Suprapubic skin (tissue), 4 donors: ENCODE results near the gene STAT1. TPM values are rescaled to one million over a fixed set of nuclear protein-coding genes. Genes with fewer than 3 reads are reported as not detected.

Experiments used
- DNase-seq, 2 donors: peaks; one replicate each; pipeline ENCODE4 v3.0.0-alpha.2; 2019; ENCODE audit warnings: low spot score in 2 of 2
- H3K27ac ChIP-seq: fragments of 200-600 bp; sonication (generic); one replicate; pipeline ENCODE4 v1.5.1; 2019
- H3K27me3 ChIP-seq: fragments of 200-600 bp; sonication (generic); one replicate; pipeline ENCODE4 v1.5.1; 2019
- H3K36me3 ChIP-seq: fragments of 200-600 bp; sonication (generic); one replicate; pipeline ENCODE4 v1.5.1; 2019
- H3K4me1 ChIP-seq: fragments of 200-600 bp; sonication (generic); one replicate; pipeline ENCODE4 v1.5.1; 2019
- H3K4me3 ChIP-seq: fragments of 200-600 bp; sonication (generic); one replicate; pipeline ENCODE4 v1.5.1; 2019; ENCODE audit warnings: mild to moderate bottlenecking
- H3K9me3 ChIP-seq: fragments of 200-600 bp; sonication (generic); one replicate; pipeline ENCODE4 v1.5.1; 2019
- CTCF ChIP-seq, 2 donors: fragments of 200-600 bp in 1 of 2; fragments of 450-650 bp in 1 of 2; sonication (generic) in 1 of 2; IDR thresholded peaks; one replicate each; pipeline ENCODE4 v1.5.1; 2016 to 2019; ENCODE audit warnings: antibody characterized with exemption in 2 of 2, mild to moderate bottlenecking in 1 of 2, moderate library complexity in 1 of 2
- EP300 ChIP-seq: sonication (generic); formaldehyde crosslinking; IDR thresholded peaks from one replicate; pipeline ENCODE4 v1.6.1; 2017; ENCODE audit warnings: antibody characterized with exemption
- POLR2A ChIP-seq, 2 donors: fragments of 450-650 bp; IDR thresholded peaks; one replicate each; pipeline ENCODE4 v1.6.1; 2017; ENCODE audit warnings: antibody characterized with exemption in 2 of 2, mild to moderate bottlenecking in 2 of 2, moderate library complexity in 2 of 2
- POLR2AphosphoS5 ChIP-seq, 3 donors: sonication (generic); formaldehyde crosslinking; IDR thresholded peaks; one replicate each; pipeline ENCODE4 v1.6.1; 2017; ENCODE audit warnings: antibody characterized with exemption in 3 of 3
- WGBS: methylation state at CpG from one replicate; pipeline ENCODE4 v1.1.5; 2018; 5-methylcytosine and 5-hydroxymethylcytosine counted together
- total RNA-seq, 4 donors: library from RNA; depleted of rRNA; stranded (reverse); fragments of >200 nt; gene quantifications; one replicate each; pipeline ENCODE4 v1.1.0, GENCODE V29; 2016

The STAT1 gene
- total RNA-seq, 4 donors from 2014 or later = 33.5 to 60.7 (median 37.6) TPM

DNA sequence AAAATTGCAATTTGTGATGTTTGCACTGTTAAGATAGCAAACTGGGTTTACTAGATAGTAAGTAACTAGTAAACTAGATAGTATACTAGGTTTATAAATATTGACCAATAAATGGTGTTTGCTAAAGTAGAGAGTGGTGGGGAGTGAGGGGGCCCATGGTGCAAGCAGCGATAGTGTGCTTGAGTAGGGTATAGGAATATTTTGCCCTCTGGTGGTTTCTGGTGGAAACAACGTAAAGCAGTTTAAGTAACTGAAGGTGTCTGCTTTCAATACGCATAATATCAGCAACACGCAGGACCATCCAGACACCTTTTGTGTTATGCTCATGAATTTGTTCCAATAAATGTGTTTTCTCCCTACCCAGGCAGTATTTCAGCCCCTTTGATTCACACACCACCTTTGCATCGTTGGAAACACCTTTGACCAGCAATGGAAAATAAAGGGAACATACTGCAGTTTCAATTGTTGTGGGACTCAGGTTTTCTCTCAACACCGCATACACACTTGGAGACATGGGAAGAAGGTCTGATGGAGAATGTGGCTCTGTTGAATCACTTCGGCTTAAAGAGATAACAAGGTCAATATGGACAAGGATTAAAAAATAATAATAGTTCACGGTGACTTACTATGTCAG is 16.7 kb upstream of the STAT1 start:
- no peak for DNase-seq
- TF ChIP-seq EP300 = no peak
- peak; percentile 51 to 57 for TF ChIP-seq CTCF (IDR thresholded peaks at IDR 0.05)
- Histone ChIP-seq H3K4me1 (no peaks in the 10 kb centered on the region), H3K27me3 (no peaks in the 10 kb centered on the region), H3K36me3 (no peaks in the 10 kb centered on the region), H3K4me3 (no peak overlapping the region), H3K9me3 (no peaks in the 10 kb centered on the region), H3K27ac (no peak overlapping the region)
- WGBS = 44% methylated on average over 8 of the region's 8 CpGs

DNA sequence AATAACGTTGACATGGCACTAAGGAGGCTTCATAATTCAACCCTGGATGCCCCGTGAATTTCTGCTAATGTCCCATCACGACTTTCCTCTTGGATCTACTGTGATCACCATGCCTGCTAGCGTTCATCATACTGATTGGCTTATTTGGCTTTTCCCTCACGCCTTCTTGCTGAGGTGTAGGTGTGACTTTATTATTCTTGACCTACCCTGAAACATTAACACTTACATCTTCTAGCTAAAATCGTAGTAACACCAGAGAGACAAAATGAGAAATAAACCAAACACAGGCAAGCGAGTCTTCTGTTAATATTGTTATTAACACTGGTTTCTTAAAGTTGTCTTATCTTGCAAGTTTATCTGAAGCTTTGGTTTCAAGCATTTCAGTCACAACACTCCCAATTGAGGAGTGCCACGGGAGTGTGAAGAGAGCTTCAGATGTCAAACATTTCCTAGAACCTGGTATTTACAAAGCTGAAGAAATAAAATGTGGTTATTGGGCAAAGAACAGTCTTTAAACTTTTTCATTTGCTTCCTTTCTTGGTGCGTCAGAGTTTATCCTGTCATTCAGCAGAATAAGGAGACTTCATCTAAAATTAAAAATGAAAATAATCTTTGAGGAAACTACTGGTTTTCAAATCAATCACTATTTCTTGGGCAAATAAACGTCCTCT is 15.4 kb upstream of the STAT1 start:
- TF ChIP-seq EP300 = no peak
- no peak for TF ChIP-seq CTCF (IDR thresholded peaks at IDR 0.05)
- no peak for TF ChIP-seq POLR2AphosphoS5 (IDR thresholded peaks at IDR 0.05)
- TF ChIP-seq POLR2A (IDR thresholded peaks at IDR 0.05) = no peak
- Histone ChIP-seq H3K36me3 (no peaks in the 10 kb centered on the region), H3K4me1 (no peaks in the 10 kb centered on the region), H3K27ac (no peak overlapping the region), H3K9me3 (no peaks in the 10 kb centered on the region), H3K27me3 (no peaks in the 10 kb centered on the region), H3K4me3 (no peak overlapping the region)
- WGBS = 86% methylated on average over 10 of the region's 10 CpGs
- no peak for DNase-seq

GRCh38 chr2:191026377-191026776 is 12.4 kb upstream of the STAT1 start:
- no peaks in the 10 kb centered on the region for H3K9me3 ChIP-seq
- H3K4me1 ChIP-seq = peaks cover 2% of the 10 kb centered on the region
- WGBS = 25% methylated on average over 2 of the region's 2 CpGs
- no peaks in the 10 kb centered on the region for H3K27me3 ChIP-seq
- DNase-seq = no peak
- H3K4me3 ChIP-seq = no peak overlapping the region
- TF ChIP-seq POLR2AphosphoS5 (IDR thresholded peaks at IDR 0.05) (no peak), CTCF (IDR thresholded peaks at IDR 0.05) (no peak), POLR2A (IDR thresholded peaks at IDR 0.05) (no peak)
- no peak overlapping the region for H3K27ac ChIP-seq
- H3K36me3 ChIP-seq = no peaks in the 10 kb centered on the region

DNA sequence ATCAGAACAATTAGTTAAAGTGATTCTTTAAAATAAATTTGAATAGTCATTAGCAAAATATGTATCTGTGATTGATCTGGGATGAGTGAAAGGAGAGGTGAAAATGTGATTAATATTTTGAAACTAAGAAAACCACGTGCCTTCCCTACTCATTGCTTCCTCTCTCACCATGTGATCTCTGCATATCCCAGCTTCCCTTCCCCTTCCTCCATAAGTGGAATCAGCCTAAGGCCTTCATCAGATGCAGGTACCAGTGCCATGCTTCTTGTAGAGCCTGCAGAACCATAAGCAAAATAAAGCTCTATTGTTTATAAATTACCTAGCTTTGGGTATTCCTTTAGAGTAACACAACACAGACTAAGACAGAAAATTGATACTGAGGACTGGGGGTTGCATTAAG is 11.2 kb upstream of the STAT1 start:
- Histone ChIP-seq H3K36me3 (no peaks in the 10 kb centered on the region), H3K27me3 (no peaks in the 10 kb centered on the region), H3K9me3 (no peaks in the 10 kb centered on the region), H3K27ac (no peak overlapping the region), H3K4me3 (no peak overlapping the region), H3K4me1 (peaks cover 10% of the 10 kb centered on the region)
- TF ChIP-seq CTCF (IDR thresholded peaks at IDR 0.05) = no peak
- no peak for TF ChIP-seq POLR2A (IDR thresholded peaks at IDR 0.05)
- no peak for TF ChIP-seq POLR2AphosphoS5 (IDR thresholded peaks at IDR 0.05)
- no peak for TF ChIP-seq EP300
- WGBS = 68% methylated on average over 1 of the region's 1 CpG
- DNase-seq = no peak

GRCh38 chr2:191023235-191023679 is 9.3 kb upstream of the STAT1 start:
- no peaks in the 10 kb centered on the region for H3K36me3 ChIP-seq
- H3K4me3 ChIP-seq = no peak overlapping the region
- TF ChIP-seq CTCF (IDR thresholded peaks at IDR 0.05) (no peak), POLR2AphosphoS5 (IDR thresholded peaks at IDR 0.05) (no peak), POLR2A (IDR thresholded peaks at IDR 0.05) (no peak), EP300 (no peak)
- no peak for DNase-seq
- no peak overlapping the region for H3K27ac ChIP-seq
- H3K27me3 ChIP-seq = no peaks in the 10 kb centered on the region
- H3K9me3 ChIP-seq = no peaks in the 10 kb centered on the region
- peaks cover 17% of the 10 kb centered on the region for H3K4me1 ChIP-seq
- 78% methylated on average over 7 of the region's 7 CpGs for WGBS
